SKM-1 (cell line): ENCODE measurements around the gene RGS14.
"Not testable (repeated sequence)": the region's sequence is repeated elsewhere in the genome, so short reads cannot be mapped to it uniquely, and the experiment has no call there.

Experiments
- DNase-seq: peaks from one replicate; lab custom pipeline; 2025; ENCODE audit not compliant: unreplicated experiment; lab: John Stamatoyannopoulos, UW

RGS14 gene

DNA sequence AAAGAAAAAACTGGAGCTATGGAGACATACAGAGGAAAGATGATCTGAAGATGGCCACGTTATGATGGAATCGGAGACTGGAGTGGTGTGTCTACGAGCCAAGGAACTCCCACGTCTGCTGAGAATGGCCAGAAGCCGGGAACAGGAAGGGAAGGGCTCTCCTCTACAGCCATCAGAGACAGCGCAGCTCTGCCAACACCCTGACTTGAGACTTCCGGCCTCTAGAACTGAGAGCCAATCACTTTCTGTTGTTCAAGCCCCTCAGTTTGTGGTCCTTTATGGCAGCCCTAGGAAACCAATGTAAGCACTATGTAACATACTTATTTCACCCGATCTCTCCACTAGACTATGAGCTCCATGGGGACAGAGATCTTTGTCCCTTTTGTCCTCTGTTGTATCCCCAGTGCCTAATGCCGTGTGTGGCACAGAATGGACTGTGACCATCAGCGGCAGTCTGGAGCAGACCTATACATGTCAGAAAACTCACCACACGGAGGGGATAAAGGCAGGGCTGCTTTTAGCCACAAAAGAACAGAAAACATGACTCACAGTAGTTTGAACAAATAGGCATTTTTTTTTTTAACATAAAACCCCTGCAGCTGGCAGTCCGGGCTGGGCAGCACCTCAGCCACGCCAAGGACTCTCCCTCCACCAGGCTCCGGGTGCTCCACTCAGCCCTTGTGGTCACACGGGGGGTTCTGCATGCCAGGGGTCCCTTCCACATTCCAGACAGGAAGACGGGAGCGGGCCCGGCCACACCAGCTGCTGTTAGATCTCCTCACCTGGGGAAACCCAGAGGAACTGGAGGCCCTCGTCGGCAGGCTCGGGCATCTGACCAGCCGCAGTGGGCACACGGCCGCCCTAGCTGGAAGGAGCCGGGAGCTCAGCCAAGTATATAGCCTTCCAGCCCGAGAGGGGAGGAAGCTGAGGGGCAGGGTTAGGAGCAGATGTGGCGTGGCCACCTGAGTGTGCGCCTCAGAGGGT lies 29.9 kb upstream of the RGS14 start:
- no peak for DNase-seq

DNA sequence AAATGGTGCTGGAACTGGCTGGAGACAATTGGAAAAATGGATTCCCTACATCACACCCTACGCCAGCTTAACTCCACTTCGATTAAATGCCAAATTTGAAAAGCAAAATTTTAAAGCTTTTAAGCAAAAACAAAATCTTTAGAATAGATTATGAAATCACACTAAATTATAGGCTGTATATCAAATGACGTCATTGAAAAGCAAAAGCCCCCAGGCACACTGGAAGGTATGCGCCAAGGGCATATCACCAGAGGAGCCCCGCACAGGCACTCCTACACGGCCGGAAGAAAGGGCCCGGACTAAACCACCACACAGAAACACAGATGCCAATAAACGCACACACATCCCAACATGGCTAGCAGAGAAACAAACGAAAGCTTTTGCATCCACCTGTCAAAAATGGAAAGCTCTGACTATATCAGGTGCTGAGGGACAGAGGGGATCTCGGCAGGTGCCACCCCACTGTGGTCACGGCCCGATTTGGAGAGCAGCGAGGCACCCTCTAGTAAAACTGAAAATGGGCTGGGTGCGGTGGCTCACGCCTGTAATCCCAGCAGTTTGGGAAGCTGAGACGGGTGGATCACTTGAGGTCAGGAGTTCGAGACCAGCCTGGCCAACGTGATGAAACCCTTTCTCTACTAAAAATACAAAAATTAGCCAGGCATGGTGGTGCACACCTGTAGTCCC lies 29.0 kb upstream of the RGS14 start:
- DNase-seq: no peak

DNA sequence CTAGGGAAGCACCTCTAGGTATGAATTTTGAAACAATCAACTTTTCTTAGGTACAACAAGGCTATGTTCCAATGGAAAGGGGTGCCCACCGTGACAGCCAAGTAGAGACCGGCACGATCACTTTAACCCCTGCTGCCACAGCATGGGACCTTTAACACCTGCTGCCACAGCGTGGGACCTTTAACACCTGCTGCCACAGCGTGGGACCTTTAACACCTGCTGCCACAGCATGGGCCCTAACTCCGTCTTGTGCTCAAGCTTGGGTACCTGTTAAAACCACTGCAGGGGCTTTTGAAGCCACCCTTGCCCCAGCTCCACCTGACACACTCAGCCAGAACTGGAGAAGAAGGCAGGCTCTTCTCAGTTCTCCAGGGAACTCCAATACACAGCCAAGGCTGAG lies 27.8 kb upstream of the RGS14 start:
- no peak for DNase-seq

DNA sequence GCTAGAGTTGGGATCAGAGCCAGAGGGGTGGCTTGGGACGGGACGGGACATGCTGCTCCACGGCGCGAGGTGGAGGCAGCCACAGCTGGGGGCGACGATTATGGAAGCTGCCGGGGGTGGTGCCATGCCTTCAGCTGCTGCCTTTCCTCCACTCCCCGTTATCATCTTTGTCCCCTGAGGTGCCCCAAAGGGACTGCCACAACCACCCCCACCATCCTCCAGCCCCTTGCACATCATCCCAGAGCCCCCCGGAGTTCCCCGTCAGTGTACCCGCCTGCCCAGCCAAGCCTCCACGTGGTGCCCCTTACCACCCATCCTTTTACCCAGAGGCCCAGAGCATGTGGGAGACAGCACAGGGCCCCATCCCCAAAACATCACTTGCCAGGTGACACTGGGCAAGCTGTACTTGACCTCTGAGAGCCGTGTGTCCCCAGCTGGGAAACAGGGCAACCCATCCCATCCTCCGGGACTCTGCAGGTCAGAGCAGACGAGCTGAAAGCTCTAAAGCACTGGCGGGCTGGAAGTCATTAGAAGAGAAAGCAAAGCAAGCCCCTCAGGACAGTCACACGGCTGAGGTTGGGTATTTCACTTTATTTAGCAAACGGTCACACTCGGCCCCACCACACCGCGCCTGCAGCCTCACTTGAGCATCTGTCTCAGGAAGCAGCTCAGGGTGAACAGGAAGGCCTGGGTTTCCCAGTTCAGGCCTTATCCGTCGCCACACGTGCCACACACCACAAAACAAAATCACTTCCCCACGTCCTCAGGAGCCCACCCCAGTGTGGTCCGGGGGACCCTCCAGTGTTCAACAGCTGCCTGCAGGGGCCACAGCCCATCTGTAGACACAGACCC lies 26.5 kb upstream of the RGS14 start:
- DNase-seq: no peak

DNA sequence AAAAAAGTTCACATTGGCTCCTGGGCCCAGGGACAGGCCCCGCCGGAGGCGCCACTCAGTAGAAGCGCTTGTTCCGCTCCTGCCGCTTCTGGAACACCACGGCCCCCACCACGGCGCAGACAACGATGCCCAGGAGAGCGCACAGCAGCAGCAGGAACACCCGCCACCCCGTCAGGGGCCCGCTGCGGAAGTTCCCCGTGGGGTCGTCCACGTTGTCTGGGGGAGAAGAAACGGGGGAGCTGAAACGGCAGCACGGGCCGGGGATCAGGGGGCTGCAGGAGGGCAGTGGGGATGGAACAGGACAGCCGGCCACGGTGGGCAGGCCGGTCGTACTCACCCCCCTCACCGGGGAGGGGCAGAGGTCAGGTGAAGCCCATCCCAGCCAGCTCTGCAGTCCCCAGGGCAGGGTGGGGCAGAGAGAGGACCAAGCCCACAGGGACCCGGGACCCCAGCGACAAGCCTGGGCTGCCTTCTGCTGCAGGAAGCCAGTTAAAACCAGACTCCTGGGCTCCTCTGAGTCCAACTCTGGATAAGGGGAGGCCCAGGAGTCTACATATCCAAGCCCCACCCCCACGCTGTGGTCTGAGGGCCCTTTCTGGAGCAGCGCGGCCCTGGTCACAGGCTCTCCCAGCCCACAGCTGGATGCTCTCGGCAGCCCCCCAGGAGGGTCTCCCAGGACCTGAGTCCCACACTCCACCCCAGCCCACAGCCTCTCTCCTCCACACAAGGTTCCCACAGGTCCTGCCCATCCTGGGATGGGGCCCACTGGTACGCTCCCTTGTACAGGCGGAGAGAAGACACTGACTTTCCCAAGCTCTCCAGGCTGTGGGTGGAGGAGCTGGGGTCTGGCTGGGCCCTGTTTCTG lies 25.5 kb upstream of the RGS14 start:
- no peak for DNase-seq

DNA sequence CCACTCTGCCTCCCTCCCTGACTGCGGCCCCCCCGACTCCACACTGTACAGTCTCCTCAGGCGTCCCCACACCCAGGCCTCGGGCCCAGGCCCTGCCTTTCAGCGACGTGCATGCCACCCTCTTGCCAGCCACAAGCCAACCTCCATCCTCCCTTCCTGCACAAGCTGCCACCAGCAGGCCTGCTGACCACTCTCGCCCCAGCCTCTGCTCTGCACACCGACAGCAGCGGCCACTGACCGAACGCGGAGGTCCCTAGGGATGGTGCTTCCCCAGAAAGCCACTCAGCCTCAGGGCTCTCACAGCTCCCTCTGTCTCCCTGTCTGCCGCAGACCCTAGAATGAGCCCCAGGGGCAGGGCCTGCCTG lies 24.8 kb upstream of the RGS14 start:
- no peak for DNase-seq

DNA sequence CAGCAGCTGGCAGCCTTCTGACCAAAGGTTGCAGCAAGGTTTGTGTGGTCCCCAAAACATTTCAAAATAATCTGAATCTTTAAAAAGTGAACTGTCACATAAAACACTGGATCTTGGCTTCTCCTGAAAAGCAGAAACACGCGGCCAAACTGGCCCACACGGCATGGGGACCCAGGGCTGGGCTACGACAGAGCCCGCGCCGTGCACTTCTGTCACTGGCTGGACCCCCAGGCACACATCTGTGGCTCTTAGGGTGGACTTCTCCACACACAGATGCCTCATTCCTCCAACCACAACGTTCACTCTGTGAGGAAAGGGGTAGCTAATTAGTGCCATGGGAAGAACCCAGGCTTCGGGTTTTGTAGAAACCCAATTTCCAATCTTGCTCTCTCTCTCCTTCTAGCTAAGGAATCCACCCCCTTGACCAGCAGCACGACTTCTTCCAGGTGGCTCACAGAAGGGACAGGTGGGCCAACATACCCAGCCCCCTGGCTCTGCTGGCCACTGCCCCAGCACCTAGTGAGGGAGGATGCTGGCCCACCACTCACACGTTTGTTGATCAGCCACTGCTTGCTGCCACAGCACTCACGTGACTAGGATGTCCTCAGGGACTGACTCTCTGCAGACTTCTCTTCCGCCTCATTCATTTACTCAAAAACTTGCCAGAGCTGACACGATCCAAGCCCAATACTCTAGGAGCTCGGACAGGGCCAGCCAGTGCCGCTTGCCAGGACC lies 24.1 kb upstream of the RGS14 start:
- DNase-seq: no peak

DNA sequence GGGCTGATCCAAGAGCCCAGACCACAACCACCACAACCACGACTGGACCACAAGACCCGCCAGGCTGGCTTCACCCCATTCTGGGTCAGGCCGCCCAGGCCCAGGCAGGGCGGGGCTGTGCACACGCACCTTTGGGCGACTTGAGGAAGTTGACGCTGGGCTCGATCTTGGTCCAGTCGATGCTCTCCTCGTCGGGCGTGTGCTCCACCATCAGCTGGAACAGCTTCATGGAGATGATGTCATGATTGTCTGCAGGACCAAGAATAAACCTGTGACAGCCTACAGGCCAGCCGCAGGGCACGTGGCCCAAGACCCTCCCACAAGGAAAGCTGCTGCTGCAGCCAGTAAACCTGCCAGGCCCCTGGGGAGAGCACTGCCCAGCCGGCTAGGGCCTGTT lies 23.6 kb upstream of the RGS14 start:
- no peak for DNase-seq

DNA sequence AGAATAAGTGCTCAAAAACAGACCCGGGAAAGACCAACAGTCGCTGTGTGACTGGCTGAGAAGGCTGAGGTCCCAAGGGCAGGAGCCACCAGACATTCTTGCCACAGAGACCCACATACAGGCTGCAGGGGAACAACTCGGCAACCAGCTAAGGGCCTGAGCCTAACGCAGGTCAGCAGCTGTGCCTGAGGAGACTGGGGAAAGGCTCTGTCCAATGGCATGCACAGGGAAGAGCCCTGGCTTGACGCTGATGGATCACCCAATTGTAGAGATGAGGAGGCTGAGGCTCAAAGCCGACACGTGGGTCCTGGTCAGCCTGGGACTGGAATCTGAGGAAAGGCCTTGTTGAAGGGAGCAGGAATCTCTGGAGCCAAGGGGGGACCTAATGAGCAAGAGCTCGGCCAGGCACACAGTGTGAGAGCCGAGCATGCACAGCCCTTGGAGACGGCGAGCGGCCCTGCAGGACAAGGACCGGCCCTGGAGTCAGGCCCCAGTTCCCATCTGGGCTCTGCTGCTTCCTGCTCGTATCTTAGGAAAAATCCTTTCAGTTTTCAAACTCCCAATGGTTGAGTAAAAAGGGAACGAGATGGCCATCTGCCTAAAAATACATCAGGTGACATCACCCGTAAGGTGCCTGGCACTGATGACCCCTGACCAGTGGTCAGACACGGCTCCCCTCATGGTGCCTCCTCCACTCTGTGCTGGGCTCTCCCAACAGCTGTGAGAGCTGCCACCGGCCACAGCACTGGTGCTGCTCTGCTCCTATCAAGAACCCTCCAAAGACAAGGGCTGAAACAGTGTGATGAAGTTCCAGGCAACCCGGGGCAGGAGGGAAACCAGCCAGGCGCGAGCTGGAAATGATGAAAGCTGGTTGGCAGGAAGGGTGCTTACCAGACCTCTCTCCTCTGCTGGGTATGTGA lies 22.7 kb upstream of the RGS14 start:
- no peak for DNase-seq

DNA sequence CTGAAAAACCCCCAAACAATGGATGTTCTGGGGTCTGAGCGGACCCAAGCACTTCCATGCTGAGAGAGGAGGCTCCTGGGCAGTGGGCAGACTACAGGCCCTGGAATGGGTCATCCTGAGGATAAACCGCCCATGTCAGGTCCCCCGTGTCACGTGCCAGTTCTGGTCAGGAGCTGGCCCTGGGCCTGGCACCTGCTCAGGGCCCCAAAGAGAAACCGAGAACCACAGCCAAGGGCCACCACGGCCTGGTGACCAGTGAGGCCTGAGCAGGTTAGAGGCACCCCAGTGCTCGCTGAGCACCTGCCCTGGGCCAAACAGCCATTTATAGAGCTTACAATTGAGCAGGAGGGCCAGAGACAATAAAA lies 22.0 kb upstream of the RGS14 start:
- DNase-seq: no peak

DNA sequence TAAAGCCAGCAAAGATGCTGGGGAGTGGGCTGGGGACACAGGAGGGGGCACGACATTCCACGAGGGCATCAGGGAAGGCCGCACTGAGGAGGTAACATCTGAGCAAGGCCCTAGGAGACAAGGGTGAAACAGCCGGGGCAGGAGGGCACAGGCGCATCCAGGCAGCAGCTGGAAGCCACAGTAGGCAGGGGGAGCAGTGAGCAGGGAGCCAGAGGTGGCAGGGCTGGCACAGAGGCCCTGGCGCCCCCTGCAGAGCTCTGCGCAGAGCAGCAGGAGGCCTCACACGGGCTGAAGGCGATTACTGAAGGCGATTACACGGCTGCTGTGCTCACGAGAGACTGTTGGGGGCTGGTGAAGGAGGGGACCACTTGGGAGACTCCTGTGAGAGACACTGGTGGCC lies 21.6 kb upstream of the RGS14 start:
- no peak for DNase-seq

DNA sequence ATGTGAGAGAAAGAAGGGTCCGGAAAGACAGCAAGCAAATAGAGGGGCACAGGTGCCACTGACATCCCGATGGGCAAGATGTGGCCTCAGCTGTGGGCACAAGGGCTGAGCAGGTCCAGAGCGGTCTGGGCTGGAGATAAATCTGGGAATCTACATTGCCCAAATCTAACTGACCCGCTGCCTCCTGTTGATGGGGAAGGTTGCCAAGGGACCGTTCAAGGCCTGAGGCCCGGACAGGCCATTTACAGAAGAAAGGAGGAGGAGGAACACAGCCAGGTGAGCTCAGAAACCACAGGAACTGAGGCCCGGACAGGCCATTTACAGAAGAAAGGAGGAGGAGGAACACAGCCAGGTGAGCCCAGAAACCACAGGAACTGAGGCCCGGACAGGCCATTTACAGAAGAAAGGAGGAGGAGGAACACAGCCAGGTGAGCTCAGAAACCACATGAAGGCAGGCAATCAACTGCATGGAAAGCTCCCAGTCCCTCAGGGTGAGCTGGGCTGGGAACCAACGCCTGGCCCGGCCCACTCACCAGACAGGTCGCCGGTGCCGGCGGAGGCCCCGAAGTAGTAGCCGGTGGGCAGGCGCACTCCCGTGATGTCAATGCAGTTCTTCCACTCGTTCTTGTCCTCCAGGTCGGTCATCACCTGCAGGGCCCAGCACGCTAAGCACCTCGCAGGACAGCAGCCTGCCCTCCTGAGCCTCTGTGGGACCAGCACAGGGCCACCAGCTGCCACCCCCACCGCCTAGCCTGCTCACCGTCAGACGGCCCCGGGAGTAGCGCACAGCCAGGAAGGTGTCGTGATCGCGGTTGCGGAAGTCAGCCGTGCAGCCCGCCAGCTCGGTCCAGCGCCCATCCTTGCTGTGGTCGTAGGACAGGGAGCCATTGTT lies 20.9 kb upstream of the RGS14 start:
- DNase-seq: no peak

DNA sequence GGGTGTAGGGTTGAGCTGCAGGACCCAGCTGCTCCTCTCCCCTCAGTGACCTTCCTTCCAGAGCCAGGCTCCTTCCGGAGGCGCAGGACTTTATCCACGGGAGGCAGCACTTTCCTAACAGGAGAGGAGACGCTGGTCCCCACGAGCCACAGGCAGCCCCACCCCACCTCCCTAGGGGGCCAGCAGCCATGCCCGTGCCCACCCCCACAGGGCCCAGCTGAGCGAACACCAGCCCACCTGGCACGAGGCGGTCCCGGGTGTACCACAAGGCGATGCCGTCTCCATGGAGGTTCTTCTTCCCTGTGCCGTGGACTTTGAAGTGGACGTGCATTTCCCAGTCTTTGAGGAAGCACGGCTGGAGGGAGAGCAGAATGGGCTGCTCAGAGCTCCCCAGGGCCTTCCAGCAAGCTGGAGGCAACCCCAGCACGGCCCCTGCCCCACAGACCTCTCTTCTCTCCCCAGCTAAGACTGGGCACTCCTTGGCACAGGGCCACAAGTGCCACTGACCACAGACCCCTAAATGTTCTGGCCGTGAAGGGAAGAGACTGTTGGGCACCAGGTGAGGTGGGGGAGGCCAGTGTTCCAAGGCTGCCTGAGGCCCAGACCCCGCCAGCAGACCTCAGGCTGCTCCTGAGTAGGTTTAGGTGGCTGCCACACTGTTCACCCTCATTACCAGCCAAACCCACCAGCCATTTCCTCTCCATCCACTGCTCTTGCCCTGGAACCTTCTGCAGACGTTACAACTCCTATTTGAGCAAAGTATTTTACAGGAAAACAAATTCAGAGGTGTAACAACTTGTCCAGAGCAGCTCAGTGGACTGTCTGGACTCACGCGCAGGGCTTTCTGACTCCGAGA lies 19.2 kb upstream of the RGS14 start:
- DNase-seq: no peak

DNA sequence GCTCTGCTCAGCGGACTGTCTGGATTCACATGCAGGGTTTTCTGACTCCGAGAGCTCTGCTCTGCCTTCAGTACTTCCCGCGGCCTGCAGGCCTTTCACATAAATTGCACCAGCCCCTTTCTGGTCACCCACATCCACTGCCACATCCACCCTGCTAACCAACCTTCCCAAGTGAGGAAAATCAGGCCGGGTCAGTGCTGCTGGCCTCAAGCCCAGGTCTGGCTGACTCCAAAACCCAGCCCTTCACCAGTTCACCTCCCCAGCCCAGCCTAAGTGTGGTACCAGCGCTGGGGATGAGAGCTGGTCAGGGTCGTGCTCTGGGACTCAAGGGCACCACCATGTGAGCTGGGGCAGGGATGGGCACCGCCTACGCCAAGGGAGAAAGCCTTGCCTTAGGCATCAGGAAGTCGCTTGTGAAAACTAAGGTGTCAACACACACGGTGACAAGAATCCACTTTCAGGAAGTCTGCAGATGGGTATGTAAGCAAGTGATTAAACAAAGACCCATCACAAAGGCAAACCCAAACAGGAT lies 18.6 kb upstream of the RGS14 start:
- DNase-seq: no peak

DNA sequence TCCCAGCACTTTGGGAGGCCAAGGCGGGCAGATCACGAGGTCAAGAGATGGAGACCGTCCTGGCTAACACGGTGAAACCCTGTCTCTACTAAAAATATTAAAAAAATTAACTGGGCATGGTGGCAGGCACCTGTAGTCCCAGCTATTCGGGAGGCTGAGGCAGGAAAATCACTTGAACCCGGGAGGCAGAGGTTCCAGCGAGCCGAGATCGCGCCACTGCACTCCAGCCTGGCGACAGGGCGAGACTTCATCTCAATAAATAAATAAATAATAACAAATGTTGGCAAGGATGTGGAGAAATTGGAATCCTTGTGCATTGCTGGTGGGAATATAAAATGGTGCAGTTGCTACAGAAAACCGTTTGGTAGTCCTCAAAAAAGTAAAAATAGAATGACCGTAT lies 14.7 kb upstream of the RGS14 start:
- DNase-seq: not testable (repeated sequence)

DNA sequence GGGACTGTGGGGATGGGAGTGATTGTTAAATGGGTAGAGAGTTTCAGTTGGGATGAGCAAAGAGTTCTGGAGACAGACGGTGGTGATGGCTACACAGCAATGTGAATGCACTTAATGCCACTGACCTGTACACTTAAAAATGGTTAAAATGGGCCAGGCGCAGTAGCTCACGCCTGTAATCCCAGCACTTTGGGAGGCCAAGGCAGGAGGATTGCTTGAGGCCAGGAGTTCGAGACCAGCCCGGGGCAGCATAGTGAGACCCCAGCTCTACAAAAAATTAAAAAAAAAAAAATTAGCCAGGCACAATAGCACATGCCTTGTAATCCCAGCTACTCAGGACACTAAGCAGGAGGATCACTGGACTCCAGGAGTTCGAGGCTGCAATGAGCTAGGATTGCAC lies 13.9 kb upstream of the RGS14 start:
- no peak for DNase-seq

DNA sequence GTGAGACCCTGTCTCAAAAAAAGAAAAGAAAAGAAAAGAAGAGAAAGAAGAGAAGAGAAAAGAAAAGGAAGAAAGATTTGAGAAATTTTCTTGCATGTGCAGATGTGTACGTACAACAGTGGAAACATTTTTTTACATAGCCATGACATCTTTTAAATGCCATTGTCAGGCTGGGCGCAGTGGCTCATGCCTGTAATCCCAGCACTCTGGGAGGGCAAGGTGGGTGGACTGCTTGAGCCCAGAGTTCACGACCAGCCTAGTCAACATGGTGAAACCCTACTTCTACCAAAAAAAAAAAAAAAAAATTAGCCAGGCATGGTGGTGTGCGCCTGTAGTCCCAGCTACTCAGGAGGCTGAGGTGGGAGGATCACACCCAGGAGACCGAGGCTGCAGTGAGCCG lies 12.8 kb upstream of the RGS14 start:
- no peak for DNase-seq
